Kidney epithelial cell (primary cell): ENCODE measurements around the gene PAMR1. TPM values are rescaled to one million over a fixed set of nuclear protein-coding genes. Genes with fewer than 3 reads are reported as not detected.

Experiments
- DNase-seq: peaks from one replicate; pipeline ENCODE4 v3.0.0-alpha.2; 2010; ENCODE audit warnings: low read depth
- H3K27me3 ChIP-seq: 2 replicates; pipeline ENCODE4 v1.6.0; 2011; ENCODE audit warnings: low read length; ENCODE audit not compliant: control insufficient read depth, insufficient read depth
- H3K36me3 ChIP-seq: 2 replicates; pipeline ENCODE4 v1.5.1; 2011; ENCODE audit warnings: low read length; ENCODE audit not compliant: control insufficient read depth, insufficient read depth
- H3K4me3 ChIP-seq: 2 replicates; pipeline ENCODE4 v1.5.1; 2011; ENCODE audit warnings: low read depth, mild to moderate bottlenecking, control low read depth, low read length
- total RNA-seq: library from RNA; depleted of rRNA; stranded (reverse); fragments of >200 nt; gene quantifications from 2 replicates; pipeline ENCODE4 v1.2.3, GENCODE V29; 2015
- TF ChIP-seq, protein P1 (sequence below): IDR thresholded peaks from 2 replicates; pipeline ENCODE4 v1.5.1; 2011; ENCODE audit warnings: mild to moderate bottlenecking, moderate library complexity, low read length, control low read depth, inconsistent platforms; ENCODE audit not compliant: insufficient read depth, poor library complexity, severe bottlenecking

PAMR1 gene
- total RNA-seq, 1 donor from 2014 or later = 0.84 TPM

GRCh38 chr11:35516403-35516802 lies 9.0 kb downstream of the PAMR1 start:
- Histone ChIP-seq H3K36me3 (no peaks in the 10 kb centered on the region), H3K4me3 (no peak overlapping the region), H3K27me3 (peaks cover 7% of the 10 kb centered on the region)
- TF ChIP-seq, protein P1, sequence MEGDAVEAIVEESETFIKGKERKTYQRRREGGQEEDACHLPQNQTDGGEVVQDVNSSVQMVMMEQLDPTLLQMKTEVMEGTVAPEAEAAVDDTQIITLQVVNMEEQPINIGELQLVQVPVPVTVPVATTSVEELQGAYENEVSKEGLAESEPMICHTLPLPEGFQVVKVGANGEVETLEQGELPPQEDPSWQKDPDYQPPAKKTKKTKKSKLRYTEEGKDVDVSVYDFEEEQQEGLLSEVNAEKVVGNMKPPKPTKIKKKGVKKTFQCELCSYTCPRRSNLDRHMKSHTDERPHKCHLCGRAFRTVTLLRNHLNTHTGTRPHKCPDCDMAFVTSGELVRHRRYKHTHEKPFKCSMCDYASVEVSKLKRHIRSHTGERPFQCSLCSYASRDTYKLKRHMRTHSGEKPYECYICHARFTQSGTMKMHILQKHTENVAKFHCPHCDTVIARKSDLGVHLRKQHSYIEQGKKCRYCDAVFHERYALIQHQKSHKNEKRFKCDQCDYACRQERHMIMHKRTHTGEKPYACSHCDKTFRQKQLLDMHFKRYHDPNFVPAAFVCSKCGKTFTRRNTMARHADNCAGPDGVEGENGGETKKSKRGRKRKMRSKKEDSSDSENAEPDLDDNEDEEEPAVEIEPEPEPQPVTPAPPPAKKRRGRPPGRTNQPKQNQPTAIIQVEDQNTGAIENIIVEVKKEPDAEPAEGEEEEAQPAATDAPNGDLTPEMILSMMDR = no peak
- DNase-seq = no peak

GRCh38 chr11:35515224-35515623 lies 10.2 kb downstream of the PAMR1 start:
- no peak overlapping the region for H3K4me3 ChIP-seq
- no peak for DNase-seq
- TF ChIP-seq, protein P1 = no peak
- no peaks in the 10 kb centered on the region for H3K36me3 ChIP-seq
- H3K27me3 ChIP-seq = peaks cover 9% of the 10 kb centered on the region

- Histone ChIP-seq H3K36me3 (no peaks in the 10 kb centered on the region), H3K4me3 (no peak overlapping the region), H3K27me3 (peaks cover 9% of the 10 kb centered on the region)
- DNase-seq = no peak
- TF ChIP-seq, protein P1 = no peak
Measured at GRCh38 chr11:35514481-35514880, 10.9 kb downstream of the PAMR1 start.

- DNase-seq = no peak
- Histone ChIP-seq H3K36me3 (no peaks in the 10 kb centered on the region), H3K4me3 (no peak overlapping the region), H3K27me3 (peaks cover 5% of the 10 kb centered on the region)
- TF ChIP-seq, protein P1 = no peak
Measured at GRCh38 chr11:35511666-35512065, 13.8 kb downstream of the PAMR1 start.

DNA sequence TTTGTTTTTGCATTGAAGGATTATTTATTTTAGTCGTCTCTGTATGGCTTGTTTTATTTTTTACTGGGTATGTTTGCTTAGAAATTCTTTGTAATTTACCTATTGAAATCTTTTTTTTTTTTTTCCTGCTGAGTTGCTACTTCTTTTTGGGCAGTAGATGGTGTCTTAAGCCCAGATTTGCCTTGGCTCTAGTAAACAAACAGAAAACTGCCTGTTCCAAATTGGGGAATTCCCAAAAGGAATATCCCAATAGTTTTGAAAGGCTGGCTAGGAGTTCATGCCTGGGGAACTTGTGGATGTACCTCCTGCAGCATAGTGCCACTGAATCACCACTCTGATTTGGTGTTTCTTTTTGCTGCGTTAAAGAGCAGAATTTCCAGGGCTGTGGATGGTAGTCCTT lies 17.7 kb downstream of the PAMR1 start:
- TF ChIP-seq, protein P1 = no peak
- no peaks in the 10 kb centered on the region for H3K36me3 ChIP-seq
- H3K27me3 ChIP-seq = peaks cover 3% of the 10 kb centered on the region
- no peak for DNase-seq
- H3K4me3 ChIP-seq = no peak overlapping the region

DNA sequence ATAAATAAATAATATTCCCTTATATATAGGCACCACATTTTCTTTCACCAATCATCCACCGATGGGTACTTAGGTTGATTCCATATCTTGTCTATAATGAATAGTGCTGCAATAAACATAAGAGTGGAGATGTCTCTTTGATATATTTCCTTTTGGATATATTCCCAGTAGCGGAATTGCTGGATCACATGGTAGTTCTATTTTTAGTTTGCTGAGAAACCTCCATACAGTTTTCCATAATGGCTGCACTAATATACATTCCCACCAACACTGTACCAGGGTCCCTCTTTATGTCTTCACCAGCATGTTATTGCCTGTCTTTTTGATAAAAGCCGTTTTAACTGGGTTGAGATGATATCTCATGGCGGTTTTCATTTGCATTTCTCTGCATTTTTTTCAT lies 23.6 kb downstream of the PAMR1 start:
- Histone ChIP-seq H3K27me3 (no peaks in the 10 kb centered on the region), H3K4me3 (no peak overlapping the region), H3K36me3 (no peaks in the 10 kb centered on the region)
- TF ChIP-seq, protein P1 = no peak
- DNase-seq = no peak
